ENCODE measurements around the gene MEPCE.

DNA sequence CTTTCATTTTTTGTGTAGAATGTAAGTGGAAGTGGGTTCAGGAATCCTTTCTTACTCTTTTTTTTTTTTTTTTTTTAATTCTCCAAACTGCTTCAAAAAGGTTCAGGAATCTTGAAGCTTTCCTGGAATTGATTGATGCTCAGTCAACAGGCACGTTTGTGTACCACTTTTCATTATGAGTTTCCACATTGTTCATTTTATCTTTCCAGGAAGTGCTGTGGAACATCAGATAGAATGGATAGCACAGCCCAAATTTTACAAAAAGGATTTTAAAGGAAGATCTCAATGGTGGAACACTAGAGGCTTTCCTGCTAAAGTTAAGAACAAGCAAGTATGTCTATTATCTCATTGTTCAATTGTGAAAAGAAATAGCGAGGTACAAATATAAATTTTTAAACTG lies 8.5 kb downstream of the MEPCE start:
- TF ChIP-seq KLF1 (tag by site-specific recombination; IDR thresholded peaks at IDR 0.05) (no peak), MYNN (tag by site-specific recombination; IDR thresholded peaks at IDR 0.05; ENCODE audit: borderline replicate concordance) (no peak), ZNF670 (tag by site-specific recombination; IDR thresholded peaks at IDR 0.05; ENCODE audit: low read depth) (no peak), ZNF169 (tag by site-specific recombination; IDR thresholded peaks at IDR 0.05) (no peak), ZNF10 (tag by site-specific recombination; IDR thresholded peaks at IDR 0.05) (no peak), ZNF121 (tag by site-specific recombination; IDR thresholded peaks at IDR 0.05) (no peak), ZNF391 (tag by site-specific recombination; IDR thresholded peaks at IDR 0.05; ENCODE audit: borderline replicate concordance, low read depth) (no peak), ZNF792 (tag by site-specific recombination; IDR thresholded peaks at IDR 0.05) (no peak), ZNF274 (IDR thresholded peaks at IDR 0.05; ENCODE audit: low read length) (no peak), ZNF274 (tag by site-specific recombination; IDR thresholded peaks at IDR 0.05; ENCODE audit: borderline replicate concordance) (no peak)
- TF ChIP-seq, protein P1, sequence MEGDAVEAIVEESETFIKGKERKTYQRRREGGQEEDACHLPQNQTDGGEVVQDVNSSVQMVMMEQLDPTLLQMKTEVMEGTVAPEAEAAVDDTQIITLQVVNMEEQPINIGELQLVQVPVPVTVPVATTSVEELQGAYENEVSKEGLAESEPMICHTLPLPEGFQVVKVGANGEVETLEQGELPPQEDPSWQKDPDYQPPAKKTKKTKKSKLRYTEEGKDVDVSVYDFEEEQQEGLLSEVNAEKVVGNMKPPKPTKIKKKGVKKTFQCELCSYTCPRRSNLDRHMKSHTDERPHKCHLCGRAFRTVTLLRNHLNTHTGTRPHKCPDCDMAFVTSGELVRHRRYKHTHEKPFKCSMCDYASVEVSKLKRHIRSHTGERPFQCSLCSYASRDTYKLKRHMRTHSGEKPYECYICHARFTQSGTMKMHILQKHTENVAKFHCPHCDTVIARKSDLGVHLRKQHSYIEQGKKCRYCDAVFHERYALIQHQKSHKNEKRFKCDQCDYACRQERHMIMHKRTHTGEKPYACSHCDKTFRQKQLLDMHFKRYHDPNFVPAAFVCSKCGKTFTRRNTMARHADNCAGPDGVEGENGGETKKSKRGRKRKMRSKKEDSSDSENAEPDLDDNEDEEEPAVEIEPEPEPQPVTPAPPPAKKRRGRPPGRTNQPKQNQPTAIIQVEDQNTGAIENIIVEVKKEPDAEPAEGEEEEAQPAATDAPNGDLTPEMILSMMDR (tag by site-specific recombination; IDR thresholded peaks at IDR 0.05), result no peak
- TF ChIP-seq, protein P2, sequence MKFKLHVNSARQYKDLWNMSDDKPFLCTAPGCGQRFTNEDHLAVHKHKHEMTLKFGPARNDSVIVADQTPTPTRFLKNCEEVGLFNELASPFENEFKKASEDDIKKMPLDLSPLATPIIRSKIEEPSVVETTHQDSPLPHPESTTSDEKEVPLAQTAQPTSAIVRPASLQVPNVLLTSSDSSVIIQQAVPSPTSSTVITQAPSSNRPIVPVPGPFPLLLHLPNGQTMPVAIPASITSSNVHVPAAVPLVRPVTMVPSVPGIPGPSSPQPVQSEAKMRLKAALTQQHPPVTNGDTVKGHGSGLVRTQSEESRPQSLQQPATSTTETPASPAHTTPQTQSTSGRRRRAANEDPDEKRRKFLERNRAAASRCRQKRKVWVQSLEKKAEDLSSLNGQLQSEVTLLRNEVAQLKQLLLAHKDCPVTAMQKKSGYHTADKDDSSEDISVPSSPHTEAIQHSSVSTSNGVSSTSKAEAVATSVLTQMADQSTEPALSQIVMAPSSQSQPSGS (tag by site-specific recombination; IDR thresholded peaks at IDR 0.05; ENCODE audit: low read depth), result no peak
- TF ChIP-seq, protein P3, sequence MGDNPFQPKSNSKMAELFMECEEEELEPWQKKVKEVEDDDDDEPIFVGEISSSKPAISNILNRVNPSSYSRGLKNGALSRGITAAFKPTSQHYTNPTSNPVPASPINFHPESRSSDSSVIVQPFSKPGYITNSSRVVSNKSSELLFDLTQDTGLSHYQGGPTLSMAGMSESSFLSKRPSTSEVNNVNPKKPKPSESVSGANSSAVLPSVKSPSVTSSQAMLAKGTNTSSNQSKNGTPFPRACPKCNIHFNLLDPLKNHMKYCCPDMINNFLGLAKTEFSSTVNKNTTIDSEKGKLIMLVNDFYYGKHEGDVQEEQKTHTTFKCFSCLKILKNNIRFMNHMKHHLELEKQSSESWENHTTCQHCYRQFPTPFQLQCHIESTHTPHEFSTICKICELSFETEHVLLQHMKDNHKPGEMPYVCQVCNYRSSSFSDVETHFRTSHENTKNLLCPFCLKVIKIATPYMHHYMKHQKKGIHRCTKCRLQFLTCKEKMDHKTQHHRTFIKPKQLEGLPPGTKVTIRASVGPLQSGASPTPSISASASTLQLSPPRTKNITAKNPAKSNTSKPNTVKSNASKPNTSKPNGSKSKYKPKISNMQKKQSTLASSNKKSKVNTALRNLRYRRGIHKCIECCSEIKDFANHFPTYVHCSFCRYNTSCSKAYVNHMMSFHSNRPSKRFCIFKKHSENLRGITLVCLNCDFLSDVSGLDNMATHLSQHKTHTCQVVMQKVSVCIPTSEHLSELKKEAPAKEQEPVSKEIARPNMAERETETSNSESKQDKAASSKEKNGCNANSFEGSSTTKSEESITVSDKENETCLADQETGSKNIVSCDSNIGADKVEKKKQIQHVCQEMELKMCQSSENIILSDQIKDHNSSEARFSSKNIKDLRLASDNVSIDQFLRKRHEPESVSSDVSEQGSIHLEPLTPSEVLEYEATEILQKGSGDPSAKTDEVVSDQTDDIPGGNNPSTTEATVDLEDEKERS (tag by site-specific recombination; IDR thresholded peaks at IDR 0.05), result no peak
- TF ChIP-seq, protein P4, sequence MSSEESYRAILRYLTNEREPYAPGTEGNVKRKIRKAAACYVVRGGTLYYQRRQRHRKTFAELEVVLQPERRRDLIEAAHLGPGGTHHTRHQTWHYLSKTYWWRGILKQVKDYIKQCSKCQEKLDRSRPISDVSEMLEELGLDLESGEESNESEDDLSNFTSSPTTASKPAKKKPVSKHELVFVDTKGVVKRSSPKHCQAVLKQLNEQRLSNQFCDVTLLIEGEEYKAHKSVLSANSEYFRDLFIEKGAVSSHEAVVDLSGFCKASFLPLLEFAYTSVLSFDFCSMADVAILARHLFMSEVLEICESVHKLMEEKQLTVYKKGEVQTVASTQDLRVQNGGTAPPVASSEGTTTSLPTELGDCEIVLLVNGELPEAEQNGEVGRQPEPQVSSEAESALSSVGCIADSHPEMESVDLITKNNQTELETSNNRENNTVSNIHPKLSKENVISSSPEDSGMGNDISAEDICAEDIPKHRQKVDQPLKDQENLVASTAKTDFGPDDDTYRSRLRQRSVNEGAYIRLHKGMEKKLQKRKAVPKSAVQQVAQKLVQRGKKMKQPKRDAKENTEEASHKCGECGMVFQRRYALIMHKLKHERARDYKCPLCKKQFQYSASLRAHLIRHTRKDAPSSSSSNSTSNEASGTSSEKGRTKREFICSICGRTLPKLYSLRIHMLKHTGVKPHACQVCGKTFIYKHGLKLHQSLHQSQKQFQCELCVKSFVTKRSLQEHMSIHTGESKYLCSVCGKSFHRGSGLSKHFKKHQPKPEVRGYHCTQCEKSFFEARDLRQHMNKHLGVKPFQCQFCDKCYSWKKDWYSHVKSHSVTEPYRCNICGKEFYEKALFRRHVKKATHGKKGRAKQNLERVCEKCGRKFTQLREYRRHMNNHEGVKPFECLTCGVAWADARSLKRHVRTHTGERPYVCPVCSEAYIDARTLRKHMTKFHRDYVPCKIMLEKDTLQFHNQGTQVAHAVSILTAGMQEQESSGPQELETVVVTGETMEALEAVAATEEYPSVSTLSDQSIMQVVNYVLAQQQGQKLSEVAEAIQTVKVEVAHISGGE (tag by site-specific recombination; conservative IDR thresholded peaks at IDR 0.05; ENCODE audit: low read depth), result no peak
- TF ChIP-seq, protein P5, sequence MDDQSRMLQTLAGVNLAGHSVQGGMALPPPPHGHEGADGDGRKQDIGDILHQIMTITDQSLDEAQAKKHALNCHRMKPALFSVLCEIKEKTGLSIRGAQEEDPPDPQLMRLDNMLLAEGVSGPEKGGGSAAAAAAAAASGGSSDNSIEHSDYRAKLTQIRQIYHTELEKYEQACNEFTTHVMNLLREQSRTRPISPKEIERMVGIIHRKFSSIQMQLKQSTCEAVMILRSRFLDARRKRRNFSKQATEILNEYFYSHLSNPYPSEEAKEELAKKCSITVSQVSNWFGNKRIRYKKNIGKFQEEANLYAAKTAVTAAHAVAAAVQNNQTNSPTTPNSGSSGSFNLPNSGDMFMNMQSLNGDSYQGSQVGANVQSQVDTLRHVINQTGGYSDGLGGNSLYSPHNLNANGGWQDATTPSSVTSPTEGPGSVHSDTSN (CRISPR knock-in tag; IDR thresholded peaks at IDR 0.05), result no peak

Measured in HEK293 (cell line).